HepG2 (cell line): Measurements from ENCODE around the gene MTRFR. TPM values are rescaled to one million over a fixed set of nuclear protein-coding genes. Genes with fewer than 3 reads are reported as not detected.

Experiments used
- AKAP8 ChIP-seq: sonication (generic); formaldehyde crosslinking; IDR thresholded peaks from 2 replicates; pipeline ENCODE4 v1.5.1; 2020; ENCODE audit warnings: mild to moderate bottlenecking, missing genetic modification reagents
- JUND ChIP-seq: sonication (generic); formaldehyde crosslinking; IDR thresholded peaks from 2 replicates; pipeline ENCODE4 v1.8.0; 2022; ENCODE audit warnings: mild to moderate bottlenecking, missing genetic modification reagents
- LBX2 ChIP-seq: sonication (generic); formaldehyde crosslinking; IDR thresholded peaks from 2 replicates; pipeline ENCODE4 v1.5.0; 2020; ENCODE audit warnings: missing genetic modification reagents, mild to moderate bottlenecking, borderline replicate concordance
- REPIN1 ChIP-seq: sonication (generic); formaldehyde crosslinking; IDR thresholded peaks from 2 replicates; pipeline ENCODE4 v1.8.0; 2022; ENCODE audit warnings: missing genetic modification reagents, low read depth, mild to moderate bottlenecking, borderline replicate concordance
- SKIL ChIP-seq: sonication (generic); formaldehyde crosslinking; IDR thresholded peaks from 2 replicates; pipeline ENCODE4 v1.8.0; 2022; ENCODE audit warnings: missing genetic modification reagents, mild to moderate bottlenecking, moderate library complexity, borderline replicate concordance
- SOX6 ChIP-seq, 2 experiments: fragments of 450-650 bp in 1 of 2; sonication (generic) in 1 of 2; formaldehyde crosslinking in 1 of 2; IDR thresholded peaks; 2 replicates each; pipeline versions ENCODE4 v1.4.0 to v1.6.1; 2017 to 2020; ENCODE audit warnings: antibody characterized with exemption in 1 of 2, mild to moderate bottlenecking in 1 of 2, missing genetic modification reagents in 1 of 2
- U2AF2 ChIP-seq: fragments of 200-400 bp; formaldehyde crosslinking; IDR thresholded peaks from 2 replicates; pipeline ENCODE4 v1.6.1; 2017; ENCODE audit warnings: low read depth, mild to moderate bottlenecking, low read length
- ZFY ChIP-seq: sonication (generic); formaldehyde crosslinking; IDR thresholded peaks from 2 replicates; pipeline ENCODE4 v1.4.0; 2020; ENCODE audit warnings: missing genetic modification reagents
- ZNF101 ChIP-seq: sonication (generic); formaldehyde crosslinking; IDR thresholded peaks from 2 replicates; pipeline ENCODE4 v1.4.0; 2020; ENCODE audit warnings: mild to moderate bottlenecking, low read depth, missing genetic modification reagents, borderline replicate concordance
- ZNF292 ChIP-seq: sonication (generic); formaldehyde crosslinking; IDR thresholded peaks from 2 replicates; pipeline ENCODE4 v1.8.1; 2022; ENCODE audit warnings: mild to moderate bottlenecking, low read depth, missing genetic modification reagents, borderline replicate concordance
- ZNF337 ChIP-seq: sonication (generic); formaldehyde crosslinking; IDR thresholded peaks from 2 replicates; pipeline ENCODE4 v1.5.1; 2020; ENCODE audit warnings: missing genetic modification reagents, low read depth, mild to moderate bottlenecking, borderline replicate concordance
- ZNF614 ChIP-seq: IDR thresholded peaks from 2 replicates; pipeline ENCODE4 v1.6.1; 2018; ENCODE audit warnings: missing biosample characterization, missing genetic modification reagents, inconsistent platforms, borderline replicate concordance
- ZNF773 ChIP-seq: sonication (generic); formaldehyde crosslinking; IDR thresholded peaks from 2 replicates; pipeline ENCODE4 v1.4.0; 2020; ENCODE audit warnings: missing genetic modification reagents, borderline replicate concordance
- polyA plus RNA-seq, 8 experiments: library from polyadenylated mRNA; depleted of rRNA in 3 of 8; stranded (reverse) in 7 of 8; unstranded in 1 of 8; fragments of >200 nt; fragmentation: Illumina TruSeq in 4 of 8; extraction: Trizol in 4 of 8; gene quantifications; 2 replicates each; pipeline versions ENCODE4 v1.2.1 to v1.2.3, GENCODE V29; 2011 to 2016; ENCODE audit warnings: low read depth in 4 of 8, missing spikeins in 1 of 8, mixed read lengths in 1 of 8; ENCODE audit not compliant: insufficient read depth in 1 of 8
- total RNA-seq, 5 experiments: library from RNA; depleted of rRNA; stranded (reverse); fragments of >200 nt; fragmentation: Illumina TruSeq; extraction: Trizol; gene quantifications; 2 replicates each; pipeline ENCODE4 v1.2.3, GENCODE V29; 2016; ENCODE audit warnings: low read depth in 1 of 5
- TF ChIP-seq, protein P1 (sequence below): sonication (generic); formaldehyde crosslinking; conservative IDR thresholded peaks from 2 replicates; pipeline ENCODE4 v1.4.0; 2020; ENCODE audit warnings: missing genetic modification reagents
- TF ChIP-seq, protein P2 (sequence below): sonication (generic); formaldehyde crosslinking; IDR thresholded peaks from one replicate; pipeline ENCODE4 v1.5.1; 2020; ENCODE audit warnings: mild to moderate bottlenecking, missing genetic modification reagents; ENCODE audit errors: not compliant biosample characterization

The MTRFR gene
- total and polyA plus RNA-seq, 2 of the 13 experiments (the other 11 are each of a cell fraction or from before 2014, with no cell fraction given) = 7.1 to 9.9 TPM

- TF ChIP-seq AKAP8 (peak; percentile 86; the same call in 1 of the 2 replicates), SKIL (CRISPR knock-in tag) (no peak), SOX6 (IDR thresholded peaks at IDR 0.05) (no peak), SOX6 (CRISPR knock-in tag; IDR thresholded peaks at IDR 0.05) (no peak; the same call in 1 of the 2 replicates), ZNF292 (no peak), U2AF2 (0 out of 2 replicates have a peak, but pooled peaks have one; percentile 46), ZFY (CRISPR knock-in tag) (peak; percentile 94), JUND (CRISPR knock-in tag) (peak; percentile 74; the same call in 1 of the 2 replicates), ZNF101 (no peak), LBX2 (CRISPR knock-in tag) (peak; percentile 85), ZNF773 (CRISPR knock-in tag) (peak; percentile 81; the same call in 1 of the 2 replicates), ZNF614 (CRISPR knock-in tag) (peak; percentile 49; the same call in 1 of the 2 replicates), ZNF337 (no peak), REPIN1 (peak; percentile 91)
- TF ChIP-seq, protein P1, sequence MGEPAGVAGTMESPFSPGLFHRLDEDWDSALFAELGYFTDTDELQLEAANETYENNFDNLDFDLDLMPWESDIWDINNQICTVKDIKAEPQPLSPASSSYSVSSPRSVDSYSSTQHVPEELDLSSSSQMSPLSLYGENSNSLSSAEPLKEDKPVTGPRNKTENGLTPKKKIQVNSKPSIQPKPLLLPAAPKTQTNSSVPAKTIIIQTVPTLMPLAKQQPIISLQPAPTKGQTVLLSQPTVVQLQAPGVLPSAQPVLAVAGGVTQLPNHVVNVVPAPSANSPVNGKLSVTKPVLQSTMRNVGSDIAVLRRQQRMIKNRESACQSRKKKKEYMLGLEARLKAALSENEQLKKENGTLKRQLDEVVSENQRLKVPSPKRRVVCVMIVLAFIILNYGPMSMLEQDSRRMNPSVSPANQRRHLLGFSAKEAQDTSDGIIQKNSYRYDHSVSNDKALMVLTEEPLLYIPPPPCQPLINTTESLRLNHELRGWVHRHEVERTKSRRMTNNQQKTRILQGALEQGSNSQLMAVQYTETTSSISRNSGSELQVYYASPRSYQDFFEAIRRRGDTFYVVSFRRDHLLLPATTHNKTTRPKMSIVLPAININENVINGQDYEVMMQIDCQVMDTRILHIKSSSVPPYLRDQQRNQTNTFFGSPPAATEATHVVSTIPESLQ (CRISPR knock-in tag) = no peak
- TF ChIP-seq, protein P2, sequence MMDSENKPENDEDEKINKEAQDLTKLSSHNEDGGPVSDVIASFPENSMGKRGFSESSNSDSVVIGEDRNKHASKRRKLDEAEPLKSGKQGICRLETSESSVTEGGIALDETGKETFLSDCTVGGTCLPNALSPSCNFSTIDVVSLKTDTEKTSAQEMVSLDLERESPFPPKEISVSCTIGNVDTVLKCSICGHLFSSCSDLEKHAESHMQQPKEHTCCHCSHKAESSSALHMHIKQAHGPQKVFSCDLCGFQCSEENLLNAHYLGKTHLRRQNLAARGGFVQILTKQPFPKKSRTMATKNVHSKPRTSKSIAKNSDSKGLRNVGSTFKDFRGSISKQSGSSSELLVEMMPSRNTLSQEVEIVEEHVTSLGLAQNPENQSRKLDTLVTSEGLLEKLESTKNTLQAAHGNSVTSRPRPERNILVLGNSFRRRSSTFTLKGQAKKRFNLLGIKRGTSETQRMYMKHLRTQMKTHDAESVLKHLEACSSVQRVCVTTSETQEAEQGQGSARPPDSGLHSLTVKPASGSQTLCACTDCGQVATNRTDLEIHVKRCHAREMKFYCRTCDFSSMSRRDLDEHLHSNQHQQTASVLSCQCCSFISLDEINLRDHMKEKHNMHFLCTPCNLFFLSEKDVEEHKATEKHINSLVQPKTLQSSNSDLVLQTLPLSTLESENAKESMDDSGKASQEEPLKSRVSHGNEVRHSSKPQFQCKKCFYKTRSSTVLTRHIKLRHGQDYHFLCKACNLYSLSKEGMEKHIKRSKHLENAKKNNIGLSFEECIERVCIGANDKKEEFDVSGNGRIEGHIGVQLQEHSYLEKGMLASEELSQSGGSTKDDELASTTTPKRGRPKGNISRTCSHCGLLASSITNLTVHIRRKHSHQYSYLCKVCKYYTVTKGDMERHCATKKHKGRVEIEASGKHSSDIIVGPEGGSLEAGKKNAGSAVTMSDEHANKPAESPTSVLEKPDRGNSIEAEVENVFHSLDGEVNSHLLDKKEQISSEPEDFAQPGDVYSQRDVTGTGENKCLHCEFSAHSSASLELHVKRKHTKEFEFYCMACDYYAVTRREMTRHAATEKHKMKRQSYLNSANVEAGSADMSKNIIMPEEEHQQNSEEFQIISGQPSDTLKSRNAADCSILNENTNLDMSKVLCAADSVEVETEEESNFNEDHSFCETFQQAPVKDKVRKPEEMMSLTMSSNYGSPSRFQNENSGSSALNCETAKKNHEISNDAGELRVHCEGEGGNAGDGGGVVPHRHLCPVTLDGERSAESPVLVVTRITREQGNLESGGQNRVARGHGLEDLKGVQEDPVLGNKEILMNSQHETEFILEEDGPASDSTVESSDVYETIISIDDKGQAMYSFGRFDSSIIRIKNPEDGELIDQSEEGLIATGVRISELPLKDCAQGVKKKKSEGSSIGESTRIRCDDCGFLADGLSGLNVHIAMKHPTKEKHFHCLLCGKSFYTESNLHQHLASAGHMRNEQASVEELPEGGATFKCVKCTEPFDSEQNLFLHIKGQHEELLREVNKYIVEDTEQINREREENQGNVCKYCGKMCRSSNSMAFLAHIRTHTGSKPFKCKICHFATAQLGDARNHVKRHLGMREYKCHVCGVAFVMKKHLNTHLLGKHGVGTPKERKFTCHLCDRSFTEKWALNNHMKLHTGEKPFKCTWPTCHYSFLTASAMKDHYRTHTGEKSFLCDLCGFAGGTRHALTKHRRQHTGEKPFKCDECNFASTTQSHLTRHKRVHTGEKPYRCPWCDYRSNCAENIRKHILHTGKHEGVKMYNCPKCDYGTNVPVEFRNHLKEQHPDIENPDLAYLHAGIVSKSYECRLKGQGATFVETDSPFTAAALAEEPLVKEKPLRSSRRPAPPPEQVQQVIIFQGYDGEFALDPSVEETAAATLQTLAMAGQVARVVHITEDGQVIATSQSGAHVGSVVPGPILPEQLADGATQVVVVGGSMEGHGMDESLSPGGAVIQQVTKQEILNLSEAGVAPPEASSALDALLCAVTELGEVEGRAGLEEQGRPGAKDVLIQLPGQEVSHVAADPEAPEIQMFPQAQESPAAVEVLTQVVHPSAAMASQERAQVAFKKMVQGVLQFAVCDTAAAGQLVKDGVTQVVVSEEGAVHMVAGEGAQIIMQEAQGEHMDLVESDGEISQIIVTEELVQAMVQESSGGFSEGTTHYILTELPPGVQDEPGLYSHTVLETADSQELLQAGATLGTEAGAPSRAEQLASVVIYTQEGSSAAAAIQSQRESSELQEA (CRISPR knock-in tag) = peak; percentile 86
Measured at GRCh38 chr12:123232807-123233504, at the start of gene MTRFR, which contains the start of gene MPHOSPH9 (continued).
